ENCODE results near the gene NAT8L. TPM values are rescaled to one million over a fixed set of nuclear protein-coding genes. Genes with fewer than 3 reads are reported as not detected.

Gene NAT8L
- total RNA-seq, 1 experiment from 2014 or later = 1.6 TPM

DNA sequence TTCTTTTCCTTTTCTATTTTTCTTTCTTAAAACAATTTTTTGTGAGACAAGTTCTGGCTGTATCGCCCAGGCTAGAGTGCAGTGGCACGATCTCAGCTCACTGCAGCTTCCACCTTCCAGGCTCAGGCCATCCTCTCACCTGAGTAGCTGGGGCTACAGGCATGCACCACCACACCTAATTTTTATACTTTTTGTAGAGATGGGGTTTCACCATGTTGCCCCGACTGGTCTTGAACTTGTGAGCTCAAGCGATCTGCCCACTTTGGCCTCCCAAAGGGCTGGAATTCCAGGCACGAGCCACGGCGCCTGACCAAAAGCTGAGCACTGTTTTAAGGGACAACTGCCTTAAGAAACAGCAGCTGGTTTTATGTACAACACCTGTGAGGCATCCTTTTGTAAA, 9.3 kb upstream of the NAT8L start:
- ATAC-seq = no peak
- POLR2A ChIA-PET (ENCODE audit: unreplicated experiment) = no interaction called here
- TF ChIP-seq EZH2 (IDR thresholded peaks at IDR 0.05; ENCODE audit: low read length, unreplicated experiment) = no peak
- no peak for TF ChIP-seq EZH2phosphoT487 (IDR thresholded peaks at IDR 0.05; ENCODE audit: borderline replicate concordance, low read length)
- TF ChIP-seq CTCF (conservative IDR thresholded peaks at IDR 0.05; ENCODE audit: low read depth, low read length) = no peak
- no peak for DNase-seq
- Histone ChIP-seq H3K4me3 (ENCODE audit: low read length) (no peak overlapping the region), H3K79me2 (ENCODE audit: low read length) (no peaks in the 10 kb centered on the region), H3K27me3 (ENCODE audit: low read length) (no peaks in the 10 kb centered on the region), H3K27ac (ENCODE audit: low read length) (no peak overlapping the region), H3K4me2 (ENCODE audit: low read length) (no peak overlapping the region), H3K9me2 (replicated peaks; ENCODE audit: low read length) (no peaks in the 10 kb centered on the region), H3K36me3 (ENCODE audit: low read depth, low read length) (no peaks in the 10 kb centered on the region), H3K4me1 (ENCODE audit: insufficient read depth, low read length) (peaks cover 7% of the 10 kb centered on the region; the same call in 1 of the 2 replicates), H3K9ac (ENCODE audit: low read length) (no peak overlapping the region), H2AFZ (ENCODE audit: low read length) (no peak overlapping the region), H3K9me3 (ENCODE audit: low read length) (no peaks in the 10 kb centered on the region), H3F3A (ENCODE audit: low read length, unreplicated experiment) (no peaks in the 10 kb centered on the region), H4K20me1 (ENCODE audit: low read length) (no peaks in the 10 kb centered on the region)
- BruUV-seq (replicated peaks) = no TSS peak
- intact Hi-C loops (cut with micrococcal nuclease) = no loop called here
- CTCF ChIA-PET = no interaction called here

GRCh38 chr4:2051086-2051485, 8.0 kb upstream of the NAT8L start:
- TF ChIP-seq EZH2 (IDR thresholded peaks at IDR 0.05; ENCODE audit: low read length, unreplicated experiment) (no peak), CTCF (conservative IDR thresholded peaks at IDR 0.05; ENCODE audit: low read depth, low read length) (no peak), EZH2phosphoT487 (IDR thresholded peaks at IDR 0.05; ENCODE audit: borderline replicate concordance, low read length) (no peak)
- no TSS peak for BruUV-seq (replicated peaks)
- Histone ChIP-seq H3K4me2 (ENCODE audit: low read length) (no peak overlapping the region), H3K36me3 (ENCODE audit: low read depth, low read length) (no peaks in the 10 kb centered on the region), H2AFZ (ENCODE audit: low read length) (no peak overlapping the region), H3K9me3 (ENCODE audit: low read length) (no peaks in the 10 kb centered on the region), H3K27me3 (ENCODE audit: low read length) (no peaks in the 10 kb centered on the region), H3K9me2 (replicated peaks; ENCODE audit: low read length) (no peaks in the 10 kb centered on the region), H4K20me1 (ENCODE audit: low read length) (no peaks in the 10 kb centered on the region), H3K9ac (ENCODE audit: low read length) (no peak overlapping the region), H3K4me1 (ENCODE audit: insufficient read depth, low read length) (no peaks in the 10 kb centered on the region; the same call in 1 of the 2 replicates), H3K4me3 (ENCODE audit: low read length) (no peak overlapping the region), H3K79me2 (ENCODE audit: low read length) (no peaks in the 10 kb centered on the region), H3K27ac (ENCODE audit: low read length) (no peak overlapping the region), H3F3A (ENCODE audit: low read length, unreplicated experiment) (no peaks in the 10 kb centered on the region)
- intact Hi-C loops (cut with micrococcal nuclease) = no loop called here
- POLR2A ChIA-PET (ENCODE audit: unreplicated experiment) = no interaction called here
- ATAC-seq (no peak), DNase-seq (no peak)
- CTCF ChIA-PET = no interaction called here

- no peak overlapping the region for H3K4me2 ChIP-seq (ENCODE audit: low read length)
- intact Hi-C loops (cut with micrococcal nuclease) = no loop called here
- POLR2A ChIA-PET (ENCODE audit: unreplicated experiment) = no interaction called here
- DNase-seq (no peak), ATAC-seq (no peak)
- H3K36me3 ChIP-seq (ENCODE audit: low read depth, low read length) = no peaks in the 10 kb centered on the region
- TF ChIP-seq EZH2phosphoT487 (IDR thresholded peaks at IDR 0.05; ENCODE audit: borderline replicate concordance, low read length) = no peak
- no peak for TF ChIP-seq CTCF (conservative IDR thresholded peaks at IDR 0.05; ENCODE audit: low read depth, low read length)
- no peak for TF ChIP-seq EZH2 (IDR thresholded peaks at IDR 0.05; ENCODE audit: low read length, unreplicated experiment)
- H3K4me1 ChIP-seq (ENCODE audit: insufficient read depth, low read length) = no peaks in the 10 kb centered on the region
- no peak overlapping the region for H3K27ac ChIP-seq (ENCODE audit: low read length)
- H2AFZ ChIP-seq (ENCODE audit: low read length) = no peak overlapping the region
- CTCF ChIA-PET = no interaction called here
- no peaks in the 10 kb centered on the region for H4K20me1 ChIP-seq (ENCODE audit: low read length)
- H3F3A ChIP-seq (ENCODE audit: low read length, unreplicated experiment) = no peaks in the 10 kb centered on the region
- no peaks in the 10 kb centered on the region for H3K9me2 ChIP-seq (replicated peaks; ENCODE audit: low read length)
- H3K4me3 ChIP-seq (ENCODE audit: low read length) = no peak overlapping the region
- no peaks in the 10 kb centered on the region for H3K79me2 ChIP-seq (ENCODE audit: low read length)
- H3K9me3 ChIP-seq (ENCODE audit: low read length) = no peaks in the 10 kb centered on the region
- no peak overlapping the region for H3K9ac ChIP-seq (ENCODE audit: low read length)
- no peaks in the 10 kb centered on the region for H3K27me3 ChIP-seq (ENCODE audit: low read length)
- BruUV-seq (replicated peaks) = no TSS peak
Measured at GRCh38 chr4:2054217-2054616, 4.9 kb upstream of the NAT8L start.

Data from PC-3 (cell line).